HL-60/S4 (cell line): ENCODE results near the gene LPCAT1.

Experiments
- in situ Hi-C: fragments of 300-500 bp; cut with MboI; formaldehyde crosslinking; loops from 2 replicates; pipeline ENCODE4 v1.14.3; 2022; ENCODE audit warnings: low sequenced_read_pairs

LPCAT1 gene

GRCh38 chr5:1498623-1499416, 24.9 kb downstream of the LPCAT1 start:
- in situ Hi-C loops: no loop called here

- in situ Hi-C loops: no loop called here
Observed at GRCh38 chr5:1497795-1498622, 25.8 kb downstream of the LPCAT1 start.

GRCh38 chr5:1497242-1497777, 26.4 kb downstream of the LPCAT1 start:
- in situ Hi-C loops: no loop called here

- in situ Hi-C loops: no loop called here
Observed at GRCh38 chr5:1495525-1495897, 28.2 kb downstream of the LPCAT1 start.

- in situ Hi-C loops: no loop called here
Observed at GRCh38 chr5:1494780-1495524, 28.8 kb downstream of the LPCAT1 start.

GRCh38 chr5:1493941-1494340, 29.8 kb downstream of the LPCAT1 start:
- in situ Hi-C loops: no loop called here

GRCh38 chr5:1493413-1493812, 30.3 kb downstream of the LPCAT1 start:
- in situ Hi-C loops: no loop called here

GRCh38 chr5:1492757-1493156, 31.0 kb downstream of the LPCAT1 start:
- in situ Hi-C loops: no loop called here

GRCh38 chr5:1490376-1490775, 33.4 kb downstream of the LPCAT1 start:
- in situ Hi-C loops: no loop called here

- in situ Hi-C loops: no loop called here
Observed at GRCh38 chr5:1489754-1490153, 34.0 kb downstream of the LPCAT1 start.

- in situ Hi-C loops: no loop called here
Observed at GRCh38 chr5:1488882-1489680, 34.7 kb downstream of the LPCAT1 start.

- in situ Hi-C loops: no loop called here
Observed at GRCh38 chr5:1487079-1487764, 36.5 kb downstream of the LPCAT1 start.

GRCh38 chr5:1486271-1486670, 37.5 kb downstream of the LPCAT1 start:
- in situ Hi-C loops: no loop called here

- in situ Hi-C loops: no loop called here
Observed at GRCh38 chr5:1485579-1486118, 38.1 kb downstream of the LPCAT1 start.

GRCh38 chr5:1484730-1485578, 38.8 kb downstream of the LPCAT1 start:
- in situ Hi-C loops: no loop called here

- in situ Hi-C loops: no loop called here
Observed at GRCh38 chr5:1483856-1484729, 39.7 kb downstream of the LPCAT1 start.

GRCh38 chr5:1483064-1483463, 40.7 kb downstream of the LPCAT1 start:
- in situ Hi-C loops: no loop called here

GRCh38 chr5:1481959-1482331, 41.8 kb downstream of the LPCAT1 start:
- in situ Hi-C loops: no loop called here
